ENCODE data around the gene TMEM266. TPM values are rescaled to one million over a fixed set of nuclear protein-coding genes. Genes with fewer than 3 reads are reported as not detected.

The TMEM266 gene
- polyA plus RNA-seq, 1 donor, result 0.44 TPM

DNA sequence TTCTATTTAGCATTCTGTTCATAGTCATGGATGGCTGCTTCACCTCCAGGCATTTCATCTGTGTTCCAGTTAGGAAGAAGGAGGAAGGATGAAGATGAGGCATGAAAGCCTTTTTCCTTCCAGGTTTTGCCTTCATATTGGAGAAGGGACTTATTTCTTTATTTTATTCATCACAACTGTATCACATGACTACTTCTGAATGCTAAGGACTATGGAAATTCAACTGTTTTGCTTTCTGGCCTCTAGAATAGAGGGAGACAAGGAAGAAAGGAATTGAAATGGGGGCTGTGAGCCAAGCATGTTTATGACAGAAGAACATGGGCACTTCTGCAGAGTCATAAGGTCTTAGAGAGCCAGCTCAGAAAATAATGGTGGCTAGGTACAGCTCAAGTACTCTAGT lies 10.4 kb downstream of the TMEM266 start:
- no peak for DNase-seq (ENCODE audit: low read depth)

DNA sequence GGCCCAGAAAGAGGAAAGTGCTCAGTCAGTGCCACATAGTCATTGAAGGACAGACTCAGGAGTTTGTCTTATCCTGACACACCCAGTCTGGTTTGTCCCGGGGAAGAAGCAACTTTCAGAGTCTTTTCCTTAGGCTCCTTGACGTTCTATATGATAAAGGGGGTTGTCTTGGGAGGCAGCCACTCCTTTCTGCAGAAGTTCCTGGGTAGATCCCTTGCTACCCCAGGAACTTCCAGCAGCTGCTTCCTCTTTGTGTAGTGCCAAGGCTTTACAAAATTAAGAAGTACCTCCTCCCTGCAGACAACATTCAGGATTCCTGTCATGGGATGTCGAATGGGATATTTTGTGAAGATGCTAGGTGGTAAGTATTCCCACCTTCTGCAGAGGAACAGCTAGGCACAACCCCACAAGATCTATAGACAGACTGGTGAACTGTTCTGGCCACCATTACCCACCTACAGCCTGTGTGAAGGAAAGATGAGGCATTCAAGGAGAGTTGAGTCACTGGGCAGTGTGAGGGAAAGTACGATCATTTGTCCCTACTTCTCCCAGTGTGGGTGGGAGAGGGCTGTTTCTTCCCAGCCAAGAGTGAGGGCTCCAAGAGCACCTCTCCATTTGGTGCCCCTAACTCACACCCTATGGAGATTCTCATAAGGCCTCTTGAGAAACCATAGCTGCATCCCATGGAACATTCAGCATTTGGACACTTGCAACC lies 11.3 kb downstream of the TMEM266 start:
- no peak for DNase-seq (ENCODE audit: low read depth)

DNA sequence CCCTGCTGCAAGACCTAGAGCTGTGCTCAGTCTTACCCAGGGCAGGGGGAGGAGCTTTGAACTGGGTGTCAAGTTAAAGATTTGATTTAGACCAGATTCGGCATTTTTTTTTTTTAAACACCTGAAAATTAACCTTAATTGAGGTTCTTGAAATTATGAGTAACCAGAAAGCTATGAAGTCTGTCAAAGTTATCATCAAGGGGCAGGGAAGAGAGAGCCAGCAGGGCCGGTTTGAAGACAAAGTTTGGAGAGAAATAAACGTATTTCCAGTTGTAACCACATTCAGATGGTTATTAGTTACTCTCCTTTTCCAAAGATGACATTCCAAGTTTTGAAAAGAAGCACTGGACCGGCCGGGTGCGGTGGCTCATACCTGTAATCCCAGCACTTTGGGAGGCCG lies 12.0 kb downstream of the TMEM266 start:
- DNase-seq (ENCODE audit: low read depth), result no peak

DNA sequence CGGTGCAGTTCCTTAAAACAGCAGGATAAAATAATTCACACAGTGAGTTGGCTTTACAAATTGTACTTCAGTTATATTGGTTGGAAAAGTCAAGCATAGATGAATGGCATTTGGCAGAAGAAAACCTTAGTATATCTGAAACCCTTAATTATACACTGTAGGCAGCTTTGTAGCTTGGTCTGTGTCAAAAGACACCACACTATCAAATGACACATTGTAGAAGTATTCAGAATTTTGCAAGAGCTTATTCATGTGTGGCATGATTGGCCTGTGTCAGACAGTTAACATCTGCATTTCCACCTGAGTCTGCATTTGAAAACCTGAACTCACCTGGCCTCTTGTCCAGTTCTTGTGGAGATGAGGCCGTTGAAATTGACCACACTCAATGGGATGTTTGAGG lies 13.8 kb downstream of the TMEM266 start:
- DNase-seq (ENCODE audit: low read depth), result no peak

DNA sequence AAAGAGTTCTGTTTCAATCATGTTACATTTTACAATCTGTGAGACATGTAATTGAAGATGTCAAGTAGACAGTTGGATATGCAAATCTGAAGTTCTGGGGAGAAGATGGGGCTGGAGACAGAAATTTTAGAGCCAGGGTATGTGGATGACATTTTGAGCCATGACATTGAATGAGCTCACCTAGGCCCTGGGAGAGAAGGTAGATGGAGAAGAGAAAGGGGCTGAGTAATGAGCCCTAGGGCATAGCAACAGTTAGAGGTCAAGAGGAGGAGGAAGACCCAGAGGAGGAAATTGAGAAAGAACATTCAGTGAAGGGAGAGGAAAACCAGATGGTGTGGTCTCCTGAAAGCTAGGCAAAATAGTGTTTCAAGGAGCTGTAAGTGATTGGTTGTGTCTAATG lies 15.3 kb downstream of the TMEM266 start:
- DNase-seq (ENCODE audit: low read depth), result no peak

DNA sequence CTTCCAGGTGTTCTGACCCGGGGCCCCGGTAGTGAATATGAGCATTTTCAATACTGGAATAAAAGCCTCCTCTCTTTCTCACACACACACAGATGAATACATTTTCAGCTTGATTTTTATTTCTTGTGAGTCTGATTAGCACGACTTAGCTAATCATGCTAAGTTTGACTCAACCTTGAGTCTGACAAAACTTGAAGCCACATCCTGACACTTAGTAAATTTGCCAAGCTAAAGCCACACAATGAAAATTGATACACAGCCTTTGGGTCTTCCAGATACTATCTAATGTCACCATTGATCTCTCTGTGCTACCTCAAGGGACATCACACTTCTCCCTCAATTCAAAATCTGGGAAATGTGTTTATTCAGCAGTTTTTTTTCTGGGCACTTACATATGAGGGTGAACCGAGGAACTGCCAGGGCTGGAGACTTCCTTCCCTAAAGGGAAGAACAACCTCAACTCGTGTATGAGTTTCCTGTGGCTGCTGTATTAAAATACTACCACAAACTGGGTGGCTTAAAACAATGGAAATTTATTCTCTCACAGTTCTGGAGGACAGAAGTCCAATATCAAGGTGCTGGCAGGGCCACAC lies 18.6 kb downstream of the TMEM266 start:
- DNase-seq (ENCODE audit: low read depth), result no peak

DNA sequence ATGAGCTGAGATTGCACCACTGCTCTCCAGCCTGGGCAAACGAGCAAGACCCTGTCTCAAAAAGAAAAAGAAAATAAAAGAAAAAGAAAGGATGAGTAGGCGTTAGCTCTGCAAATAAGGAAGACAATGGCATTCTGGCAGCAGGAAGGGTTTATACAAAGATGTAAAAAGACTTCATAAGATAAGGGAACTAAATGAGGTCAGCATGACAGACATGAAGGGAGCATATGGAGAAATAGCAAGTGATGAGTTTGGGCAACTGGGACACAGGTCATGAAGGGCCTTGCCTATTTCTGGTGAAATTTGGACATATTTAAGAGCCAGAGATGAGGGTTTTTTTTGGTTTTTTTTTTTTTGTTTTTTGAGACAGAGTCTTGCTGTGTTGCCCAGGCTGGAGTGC lies 24.5 kb downstream of the TMEM266 start:
- DNase-seq (ENCODE audit: low read depth), result no peak

DNA sequence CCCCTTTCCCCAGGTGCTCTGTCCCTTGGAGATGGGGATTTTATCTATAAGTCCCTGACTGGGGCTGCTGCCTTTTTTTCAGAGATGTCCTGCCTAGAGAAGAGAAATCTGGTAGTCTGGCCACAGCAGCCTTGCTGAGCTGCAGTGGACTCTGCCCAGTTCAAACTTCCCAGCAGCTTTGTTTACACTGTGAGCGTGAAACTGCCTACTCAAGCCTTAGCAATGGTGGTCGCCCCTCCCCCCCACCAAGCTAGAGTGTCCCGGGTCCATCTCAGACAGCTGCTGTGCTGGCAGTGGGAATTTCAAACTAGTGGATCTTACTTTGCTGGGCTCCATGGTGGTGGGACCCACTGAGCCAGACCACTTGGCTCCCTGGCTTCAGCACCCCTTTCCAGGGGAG lies 38.9 kb downstream of the TMEM266 start:
- DNase-seq (ENCODE audit: low read depth), result no peak

DNA sequence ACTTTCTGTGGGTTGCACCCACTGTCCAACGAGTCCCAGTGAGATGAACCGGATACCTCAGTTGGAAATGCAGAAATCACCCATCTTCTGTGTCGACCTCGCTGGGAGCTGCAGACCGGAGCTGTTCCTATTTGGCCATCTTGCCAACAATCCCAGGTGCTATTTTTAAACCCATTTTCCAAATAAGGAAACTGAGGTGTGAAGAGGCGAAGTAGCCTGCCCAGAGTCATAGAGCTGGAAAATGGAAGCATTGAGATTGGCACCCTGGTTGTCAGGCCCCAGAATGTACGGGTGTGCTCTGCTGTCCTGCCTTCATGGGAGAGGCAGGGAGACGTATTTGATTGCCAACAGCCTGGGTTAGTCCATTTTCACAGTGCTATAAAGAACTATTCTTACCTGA lies 39.6 kb downstream of the TMEM266 start:
- DNase-seq (ENCODE audit: low read depth), result no peak

DNA sequence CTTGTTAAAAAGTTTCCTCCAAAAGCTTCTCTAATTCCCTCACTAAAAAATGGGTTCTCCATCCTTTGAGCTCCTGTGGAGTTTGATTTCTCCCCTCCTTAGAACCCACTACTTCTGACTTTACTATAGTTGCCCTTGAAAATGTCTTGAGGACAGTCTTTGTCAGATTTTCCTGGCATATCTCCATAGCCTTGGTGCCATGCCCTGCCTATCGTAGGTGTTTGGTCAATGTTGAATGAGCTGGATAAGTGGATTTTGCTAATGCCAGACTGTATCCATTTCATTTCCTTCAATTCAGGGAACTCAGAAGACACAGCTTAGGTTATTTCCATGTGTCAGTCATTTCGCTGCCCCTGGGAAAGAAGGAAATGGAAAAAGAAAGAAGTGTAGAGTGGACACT lies 40.6 kb downstream of the TMEM266 start:
- no peak for DNase-seq (ENCODE audit: low read depth)

DNA sequence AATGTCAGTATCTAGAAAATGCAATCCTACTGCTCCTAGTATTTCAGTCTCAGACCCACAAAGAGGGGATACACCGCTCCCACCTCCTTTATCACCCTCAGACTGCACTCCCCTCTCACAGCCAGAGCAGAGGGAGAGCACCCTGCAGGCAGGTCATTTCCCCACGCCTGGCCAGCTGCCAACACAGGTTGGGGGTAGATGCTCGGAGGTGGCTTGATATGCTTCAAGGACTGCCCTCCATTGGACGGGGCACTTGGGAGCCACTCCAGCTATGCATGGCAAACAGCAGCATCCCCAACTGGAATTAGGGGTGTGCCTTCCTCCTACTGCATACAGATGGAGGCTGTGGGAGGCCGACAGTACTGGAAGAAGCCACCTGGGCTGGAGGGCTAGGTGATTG lies 41.9 kb downstream of the TMEM266 start:
- DNase-seq (ENCODE audit: low read depth), result no peak

DNA sequence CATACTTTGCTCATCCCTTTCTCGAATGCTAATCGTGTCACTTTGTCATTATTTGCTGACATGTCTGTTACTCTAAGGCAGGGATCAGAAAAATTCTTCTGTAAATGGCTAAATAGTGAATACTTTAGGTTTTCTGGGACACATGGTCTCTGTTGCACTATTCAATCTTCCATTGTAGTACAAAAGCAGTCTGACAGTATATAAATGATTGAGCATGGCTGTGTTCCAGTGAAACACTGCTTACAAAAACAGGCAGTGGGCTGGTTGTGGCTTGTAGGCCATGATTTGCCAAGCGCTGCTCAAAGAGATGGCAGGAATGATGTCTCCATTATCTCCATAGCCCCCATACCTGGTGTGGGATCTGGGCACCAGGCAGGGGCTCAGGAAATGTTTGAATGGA lies 45.6 kb downstream of the TMEM266 start:
- DNase-seq (ENCODE audit: low read depth), result no peak

DNA sequence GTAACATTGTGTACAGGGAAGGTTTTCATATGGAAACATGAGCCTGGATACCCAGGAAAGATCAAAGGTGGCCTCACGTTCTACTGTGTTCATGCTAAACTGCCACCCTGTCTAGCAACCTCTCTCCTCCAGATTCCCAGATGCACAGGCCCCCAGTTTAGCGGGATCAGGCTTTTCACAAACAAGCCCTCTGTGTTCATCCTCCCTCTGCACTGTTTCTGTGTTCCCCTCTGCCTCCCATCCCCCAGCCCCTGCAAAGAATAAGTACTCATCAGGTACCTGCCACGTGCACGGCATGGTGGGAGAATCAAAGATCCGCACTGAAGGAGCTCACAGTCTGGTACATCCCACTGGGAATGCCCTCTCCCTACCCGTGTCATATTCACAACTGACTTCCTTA lies 46.1 kb downstream of the TMEM266 start:
- DNase-seq (ENCODE audit: low read depth), result no peak

DNA sequence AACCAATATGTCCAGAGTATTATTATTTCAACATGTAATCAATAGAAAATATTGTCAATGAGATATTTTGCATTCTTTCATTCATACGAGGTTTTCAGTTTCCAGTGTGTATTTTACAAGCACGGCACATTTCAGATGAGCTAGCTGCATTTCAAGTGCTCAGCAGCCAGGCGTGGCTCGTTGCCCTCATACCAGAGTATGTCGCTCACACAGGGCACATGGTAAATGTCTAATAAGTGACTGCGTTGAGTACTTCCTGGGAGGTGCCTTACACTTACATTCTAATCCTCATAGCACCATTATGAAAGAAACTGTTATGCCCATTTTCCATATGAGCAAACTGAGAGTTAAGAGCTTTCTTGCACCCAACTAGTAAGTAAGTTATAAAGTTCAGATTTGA lies 47.4 kb downstream of the TMEM266 start:
- no peak for DNase-seq (ENCODE audit: low read depth)

DNA sequence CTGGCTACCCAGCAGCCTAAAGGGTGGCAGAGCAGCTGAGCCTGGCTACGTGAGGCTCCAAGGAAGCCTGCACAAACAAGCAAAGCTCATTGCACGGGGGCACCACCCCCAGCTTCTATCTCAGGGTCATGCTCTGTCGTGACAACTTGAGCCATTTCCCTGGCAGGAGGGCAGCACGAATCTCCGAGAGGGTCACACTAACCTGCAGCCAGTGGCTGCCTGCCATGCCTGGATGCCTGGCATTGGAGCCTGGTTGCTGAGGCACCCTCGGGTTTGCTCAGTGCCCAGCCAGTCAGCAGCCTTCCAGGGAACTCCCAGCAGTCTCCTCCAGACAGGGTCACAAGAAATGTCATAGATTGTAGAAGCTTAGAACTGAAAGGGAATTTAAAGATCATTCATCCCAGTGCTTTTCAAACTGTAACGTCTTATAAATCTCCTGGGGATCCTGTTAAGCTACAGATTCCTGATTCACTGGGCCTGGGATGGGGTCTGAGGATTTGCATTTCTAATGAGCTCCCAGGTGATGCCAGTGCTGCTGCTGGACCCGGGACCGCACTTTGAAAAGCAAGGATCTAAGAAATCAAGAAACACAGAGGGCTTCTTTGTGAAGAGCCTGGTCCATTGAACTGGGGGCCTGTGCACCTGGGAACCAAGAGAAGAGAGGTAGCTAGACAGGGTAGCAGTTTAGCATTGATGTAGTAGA lies 48.4 kb downstream of the TMEM266 start:
- DNase-seq (ENCODE audit: low read depth), result no peak

DNA sequence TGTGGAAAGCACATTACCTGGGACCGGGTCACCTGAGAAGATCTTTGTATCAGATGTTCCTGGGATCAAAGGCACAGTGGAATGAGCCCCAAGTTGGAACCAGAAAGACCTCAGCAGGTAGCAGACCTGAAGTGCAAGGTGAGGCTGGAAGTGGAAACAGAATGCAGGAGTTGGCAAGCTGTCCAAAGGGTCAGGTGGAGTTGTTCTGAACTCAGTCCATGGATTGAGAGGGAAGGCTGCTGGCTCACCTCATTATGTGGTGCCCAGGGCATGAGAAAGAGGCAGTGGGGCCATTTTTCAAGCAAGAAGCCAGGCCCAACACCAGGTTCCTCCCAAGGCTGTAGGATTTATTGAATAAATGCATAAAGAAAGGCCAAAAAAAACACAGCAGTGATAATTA lies 49.3 kb downstream of the TMEM266 start:
- DNase-seq (ENCODE audit: low read depth), result no peak

DNA sequence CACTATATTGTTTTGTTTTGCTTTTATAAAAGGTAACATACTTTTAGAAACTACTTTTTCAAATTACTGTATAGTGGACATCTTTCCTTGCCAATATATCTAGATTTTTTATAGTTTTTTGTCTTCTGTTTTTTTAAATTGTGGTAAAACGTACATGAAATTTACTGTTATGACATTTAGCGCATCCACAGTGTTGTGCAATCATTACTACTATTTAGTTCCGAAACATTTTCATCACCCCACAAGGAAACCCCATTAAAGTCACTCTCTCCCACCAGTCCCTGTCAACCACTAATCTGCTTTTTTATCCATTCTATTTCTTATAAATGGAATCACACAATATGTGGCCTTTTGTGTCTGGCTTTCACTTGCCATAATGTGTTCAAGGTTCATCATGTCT lies 54.8 kb downstream of the TMEM266 start:
- no peak for DNase-seq (ENCODE audit: low read depth)

DNA sequence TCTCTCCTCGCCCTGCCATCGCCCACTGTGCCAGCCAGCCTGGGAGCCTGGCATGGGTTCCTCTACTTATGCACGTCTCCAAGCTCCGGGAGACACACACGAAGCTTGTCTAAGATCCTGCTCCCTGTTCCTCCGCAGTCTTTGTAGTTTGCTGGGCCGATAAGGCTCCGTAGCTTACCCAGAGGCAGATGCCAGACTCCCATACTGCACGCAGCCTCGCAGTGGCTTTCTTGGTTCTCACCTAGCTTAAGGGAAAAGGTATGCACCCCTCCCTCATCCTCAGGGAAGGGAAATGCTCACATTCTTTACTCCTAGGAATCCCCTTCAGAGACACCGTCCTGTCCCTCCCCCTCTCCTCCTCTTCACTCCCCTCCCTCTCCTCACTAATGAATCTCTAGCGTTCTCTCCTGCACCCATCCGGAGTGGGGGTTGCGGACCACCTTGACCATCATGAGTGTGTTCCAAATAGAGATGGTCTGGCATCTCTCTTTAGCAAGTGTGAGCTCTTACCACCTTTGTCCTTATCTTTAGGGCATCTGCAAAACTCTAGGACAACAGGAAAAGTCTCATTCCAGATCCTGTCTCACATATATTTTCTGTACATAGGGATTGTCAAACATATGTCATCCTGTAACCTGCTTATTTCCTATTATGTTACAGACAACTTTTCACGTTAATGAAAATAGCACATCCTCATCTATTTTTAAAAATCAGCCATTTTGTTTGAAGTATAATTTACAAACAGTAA lies 56.5 kb downstream of the TMEM266 start:
- no peak for DNase-seq (ENCODE audit: low read depth)

DNA sequence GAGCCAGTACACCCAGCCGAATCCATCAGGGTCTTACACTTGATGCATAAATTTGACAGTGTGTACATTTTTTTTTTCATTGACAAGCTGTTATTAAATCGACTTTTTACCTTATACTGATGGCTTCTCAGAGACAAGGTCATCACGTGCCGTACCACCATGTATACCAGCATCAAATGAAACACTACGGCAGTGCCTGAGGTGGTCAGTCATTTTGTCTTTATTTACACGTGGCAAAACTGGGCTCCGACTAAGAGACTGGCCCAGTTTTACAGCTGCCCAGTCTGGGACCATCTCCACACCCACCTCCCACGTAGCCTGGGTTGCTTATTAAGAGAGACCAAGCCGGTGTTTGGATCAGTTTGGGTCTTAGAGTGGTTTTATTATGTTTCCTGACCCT lies 57.4 kb downstream of the TMEM266 start:
- no peak for DNase-seq (ENCODE audit: low read depth)

DNA sequence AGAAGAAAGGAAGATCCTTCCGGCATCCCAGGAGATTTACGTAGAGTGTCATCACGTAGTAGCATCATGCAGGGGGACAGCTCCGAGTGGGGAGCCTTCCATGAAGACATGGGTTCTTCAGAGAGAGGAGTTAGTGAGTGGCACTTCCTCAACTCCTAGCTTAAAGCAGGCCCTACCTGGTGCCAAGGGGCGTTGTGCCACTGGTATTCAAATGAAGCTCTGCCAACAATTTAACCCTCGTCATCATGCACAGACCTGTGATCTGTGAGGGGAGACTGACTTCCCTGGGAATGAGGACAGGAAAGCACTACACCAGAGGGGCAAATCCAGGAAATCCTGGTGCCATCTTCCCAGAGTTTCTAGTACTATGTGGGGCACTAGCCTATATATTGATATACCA lies 59.0 kb downstream of the TMEM266 start:
- DNase-seq (ENCODE audit: low read depth), result no peak

DNA sequence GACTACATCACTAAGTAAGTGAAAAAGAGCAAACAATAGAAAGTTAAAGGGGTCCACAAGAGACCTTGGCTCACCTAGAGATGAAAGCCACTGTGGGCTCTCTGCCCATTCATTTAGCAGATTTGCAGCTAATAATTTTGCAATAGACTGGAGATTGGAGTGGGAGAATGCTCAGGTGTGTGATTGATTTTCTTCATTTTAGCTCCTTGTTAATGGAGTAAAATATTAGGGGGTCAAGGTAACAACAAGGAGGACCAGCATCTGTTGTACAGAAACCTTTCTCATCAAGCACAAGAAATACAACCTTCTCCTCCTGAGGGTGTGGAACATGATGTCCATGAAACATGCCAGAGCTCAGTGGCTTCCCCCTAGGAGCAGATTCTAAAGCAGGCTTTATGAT lies 63.2 kb downstream of the TMEM266 start:
- DNase-seq (ENCODE audit: low read depth), result no peak

DNA sequence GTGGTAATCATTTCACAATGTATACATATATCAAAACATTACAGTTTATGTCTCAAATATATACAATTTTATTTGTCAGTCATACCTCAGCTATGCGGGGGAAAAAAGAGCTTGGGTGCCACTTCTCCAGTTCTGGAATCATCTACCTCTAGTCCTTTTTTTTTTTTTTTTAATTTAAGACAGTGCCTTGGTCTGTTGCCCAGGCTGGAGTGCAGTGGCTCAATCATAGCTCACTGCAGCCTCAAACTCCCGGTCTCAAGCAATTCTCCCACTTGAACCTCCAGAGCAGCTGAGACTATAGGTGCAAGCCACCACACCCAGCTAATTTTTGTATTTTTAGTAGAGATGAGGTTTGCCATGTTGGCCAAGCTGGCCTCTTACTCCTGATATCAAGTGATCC lies 67.4 kb downstream of the TMEM266 start:
- DNase-seq (ENCODE audit: low read depth), result no peak

DNA sequence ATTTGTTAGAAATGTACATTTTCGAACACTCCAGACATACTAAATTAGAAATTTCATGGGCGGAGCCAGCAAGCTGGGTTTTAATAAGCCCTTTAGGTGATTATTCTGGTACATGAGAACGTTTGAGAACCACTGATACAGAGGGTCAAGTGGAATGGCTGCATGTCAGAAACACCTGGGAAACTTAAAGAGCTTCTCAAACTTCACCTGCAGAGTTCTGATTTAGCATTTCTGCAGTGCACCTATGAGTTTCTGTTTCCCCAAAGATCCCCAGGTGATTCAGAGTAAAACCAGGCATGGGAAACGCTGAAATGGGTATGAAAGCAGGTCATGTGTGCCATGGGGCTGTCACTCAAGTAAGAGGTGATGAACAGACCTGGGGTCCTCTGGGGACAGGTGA lies 68.1 kb downstream of the TMEM266 start:
- no peak for DNase-seq (ENCODE audit: low read depth)

Measured in forelimb muscle (tissue), 1 donor.